SU-DHL-6 (cell line): ENCODE measurements around the gene ZNHIT3.

Experiments used
- H2AFZ ChIP-seq: fragments of 200-600 bp; sonication (generic); 2 replicates; pipeline ENCODE4 v1.6.1; 2014; ENCODE audit warnings: low read depth, mild to moderate bottlenecking, moderate library complexity, mixed read lengths, antibody characterized with exemption, low read length; ENCODE audit not compliant: severe bottlenecking
- H3F3A ChIP-seq: fragments of 200-600 bp; shearing (Covaris generic); 2 replicates; pipeline ENCODE4 v1.6.0; 2016; ENCODE audit warnings: antibody characterized with exemption, mild to moderate bottlenecking; ENCODE audit not compliant: insufficient read depth
- H3K27ac ChIP-seq: fragments of 200-600 bp; sonication (generic); 2 replicates; pipeline ENCODE4 v1.5.1; 2016; ENCODE audit warnings: low read depth, mild to moderate bottlenecking, low read length, moderate library complexity, mixed read lengths
- H3K27me3 ChIP-seq: fragments of 200-600 bp; sonication (generic), shearing (Covaris generic); 2 replicates; pipeline ENCODE4 v1.6.0; 2014; ENCODE audit warnings: mild to moderate bottlenecking, low read length
- H3K36me3 ChIP-seq: fragments of 200-600 bp; sonication (generic); 2 replicates; pipeline ENCODE4 v1.6.1; 2014; ENCODE audit warnings: mild to moderate bottlenecking, low read length, mixed read lengths
- H3K4me2 ChIP-seq: fragments of 300-600, 200-600 bp; shearing (Covaris generic), sonication (generic); 2 replicates; pipeline ENCODE4 v1.6.0; 2014; ENCODE audit warnings: low read length, low read depth, mild to moderate bottlenecking; ENCODE audit not compliant: poor library complexity, severe bottlenecking
- H3K4me3 ChIP-seq: fragments of 200-600 bp; sonication (generic); 2 replicates; pipeline ENCODE4 v1.5.1; 2014; ENCODE audit warnings: antibody characterized with exemption, low read length, mild to moderate bottlenecking, mixed read lengths; ENCODE audit not compliant: insufficient read depth, poor library complexity, severe bottlenecking
- H3K79me2 ChIP-seq: fragments of 200-600 bp; sonication (generic); 2 replicates; pipeline ENCODE4 v1.6.1; 2014; ENCODE audit warnings: mild to moderate bottlenecking, low read length, moderate library complexity; ENCODE audit not compliant: insufficient read depth
- H3K9ac ChIP-seq: fragments of 200-600 bp; sonication (generic); 2 replicates; pipeline ENCODE4 v1.7.0; 2014; ENCODE audit warnings: mild to moderate bottlenecking, low read length
- H3K9me2 ChIP-seq: fragments of 200-600 bp; sonication (generic); replicated peaks from 2 replicates; pipeline ENCODE4 v1.6.1; 2014; ENCODE audit warnings: low read length; ENCODE audit not compliant: insufficient read depth
- H3K9me3 ChIP-seq: fragments of 200-600 bp; sonication (generic); 2 replicates; pipeline ENCODE4 v1.6.1; 2014; ENCODE audit warnings: low read length, mixed read lengths; ENCODE audit not compliant: insufficient read depth
- H4K20me1 ChIP-seq: fragments of 200-600 bp; sonication (generic); 2 replicates; pipeline ENCODE4 v1.6.1; 2014; ENCODE audit warnings: low read depth, mild to moderate bottlenecking, antibody characterized with exemption, low read length, moderate library complexity, mixed read lengths
- EZH2phosphoT487 ChIP-seq: fragments of 200-600 bp; sonication (generic), shearing (Covaris generic); conservative IDR thresholded peaks from 2 replicates; pipeline ENCODE4 v1.6.1; 2018; ENCODE audit warnings: mild to moderate bottlenecking, antibody characterized with exemption, low read length, moderate library complexity, mixed read lengths
- TF ChIP-seq, protein P1 (sequence below): fragments of 200-600 bp; sonication (generic); IDR thresholded peaks from one replicate; pipeline ENCODE4 v1.5.1; 2017; ENCODE audit warnings: antibody characterized with exemption, mild to moderate bottlenecking, low read length, moderate library complexity; ENCODE audit not compliant: insufficient read depth, poor library complexity, severe bottlenecking

The ZNHIT3 gene

DNA sequence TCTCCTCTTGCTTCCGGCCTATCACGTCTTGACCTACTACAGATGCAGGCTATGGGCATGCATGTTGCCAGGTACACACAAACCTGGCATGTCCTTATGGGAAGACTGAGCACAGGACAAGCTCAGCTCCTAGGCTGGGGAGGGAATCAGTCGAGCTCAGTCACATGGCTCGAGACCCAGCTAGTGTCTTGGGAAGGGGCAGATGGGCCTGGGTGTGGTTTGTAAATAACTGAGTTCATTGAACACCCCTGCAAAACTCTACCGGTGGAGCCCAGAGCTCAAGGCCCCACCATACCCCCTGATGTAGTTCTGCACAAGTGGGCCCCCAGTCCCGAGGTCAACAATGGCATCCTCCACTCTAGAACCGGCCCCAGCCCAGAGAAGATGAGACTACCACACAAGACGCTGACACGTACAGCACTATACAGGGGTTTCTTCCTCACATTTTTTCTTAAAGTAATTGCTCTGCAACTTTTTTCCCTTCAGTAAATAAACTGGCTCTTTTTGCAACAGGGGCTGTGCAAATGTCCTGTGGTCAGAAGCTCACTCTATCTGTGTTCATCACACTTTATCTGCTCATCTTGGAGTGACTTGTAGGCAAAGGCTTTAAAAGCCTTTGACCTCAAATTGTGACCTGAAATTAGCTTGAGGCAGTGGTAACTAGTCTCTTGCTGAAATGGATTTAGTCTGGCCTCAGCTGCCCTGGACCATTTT, 22.9 kb downstream of the ZNHIT3 start:
- no peaks in the 10 kb centered on the region for H3K36me3 ChIP-seq
- H3K9ac ChIP-seq = no peak overlapping the region

GRCh38 chr17:36510636-36511035, 24.2 kb downstream of the ZNHIT3 start:
- H3K9ac ChIP-seq = no peak overlapping the region
- no peaks in the 10 kb centered on the region for H3K27me3 ChIP-seq
- H2AFZ ChIP-seq = no peak overlapping the region
- no peak overlapping the region for H3K4me2 ChIP-seq
- no peaks in the 10 kb centered on the region for H3K36me3 ChIP-seq
- H4K20me1 ChIP-seq = no peaks in the 10 kb centered on the region
- no peaks in the 10 kb centered on the region for H3F3A ChIP-seq
- H3K9me3 ChIP-seq = no peaks in the 10 kb centered on the region
- TF ChIP-seq EZH2phosphoT487 = no peak
- TF ChIP-seq, protein P1, sequence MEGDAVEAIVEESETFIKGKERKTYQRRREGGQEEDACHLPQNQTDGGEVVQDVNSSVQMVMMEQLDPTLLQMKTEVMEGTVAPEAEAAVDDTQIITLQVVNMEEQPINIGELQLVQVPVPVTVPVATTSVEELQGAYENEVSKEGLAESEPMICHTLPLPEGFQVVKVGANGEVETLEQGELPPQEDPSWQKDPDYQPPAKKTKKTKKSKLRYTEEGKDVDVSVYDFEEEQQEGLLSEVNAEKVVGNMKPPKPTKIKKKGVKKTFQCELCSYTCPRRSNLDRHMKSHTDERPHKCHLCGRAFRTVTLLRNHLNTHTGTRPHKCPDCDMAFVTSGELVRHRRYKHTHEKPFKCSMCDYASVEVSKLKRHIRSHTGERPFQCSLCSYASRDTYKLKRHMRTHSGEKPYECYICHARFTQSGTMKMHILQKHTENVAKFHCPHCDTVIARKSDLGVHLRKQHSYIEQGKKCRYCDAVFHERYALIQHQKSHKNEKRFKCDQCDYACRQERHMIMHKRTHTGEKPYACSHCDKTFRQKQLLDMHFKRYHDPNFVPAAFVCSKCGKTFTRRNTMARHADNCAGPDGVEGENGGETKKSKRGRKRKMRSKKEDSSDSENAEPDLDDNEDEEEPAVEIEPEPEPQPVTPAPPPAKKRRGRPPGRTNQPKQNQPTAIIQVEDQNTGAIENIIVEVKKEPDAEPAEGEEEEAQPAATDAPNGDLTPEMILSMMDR = no peak
- H3K9me2 ChIP-seq = no peaks in the 10 kb centered on the region
- no peak overlapping the region for H3K27ac ChIP-seq
- H3K79me2 ChIP-seq = no peaks in the 10 kb centered on the region
- no peak overlapping the region for H3K4me3 ChIP-seq

More for the DNA sequence above, 22.9 kb downstream of the ZNHIT3 start:
- TF ChIP-seq, protein P1 = no peak
- TF ChIP-seq EZH2phosphoT487 = no peak
- Histone ChIP-seq H3K27ac (no peak overlapping the region), H3K9me3 (no peaks in the 10 kb centered on the region), H3K79me2 (no peaks in the 10 kb centered on the region), H3K4me3 (no peak overlapping the region), H4K20me1 (no peaks in the 10 kb centered on the region), H3F3A (no peaks in the 10 kb centered on the region), H3K9me2 (no peaks in the 10 kb centered on the region), H3K27me3 (no peaks in the 10 kb centered on the region), H3K4me2 (no peak overlapping the region), H2AFZ (no peak overlapping the region)

DNA sequence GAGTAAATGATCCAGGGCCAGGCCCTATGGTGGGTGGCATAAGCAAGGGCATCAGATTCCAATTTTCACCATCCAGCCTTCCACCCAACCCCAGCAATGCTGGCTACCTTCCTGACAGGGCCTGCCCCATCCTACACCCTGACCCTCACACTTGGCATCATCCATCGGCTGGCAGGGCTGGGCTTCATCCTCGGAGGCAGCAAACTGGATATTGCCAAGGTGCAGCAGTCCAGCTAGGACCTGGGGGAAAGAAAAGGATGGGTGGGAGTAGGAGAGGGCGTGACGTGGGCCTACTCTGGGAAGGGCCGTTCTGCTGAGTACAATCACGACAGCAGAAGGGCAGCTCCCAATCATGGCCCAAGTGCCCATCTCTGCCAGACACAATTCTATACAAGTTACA, 24.7 kb downstream of the ZNHIT3 start:
- no peak overlapping the region for H2AFZ ChIP-seq
- H3K36me3 ChIP-seq = no peaks in the 10 kb centered on the region
- no peak overlapping the region for H3K4me3 ChIP-seq
- H3K9me2 ChIP-seq = no peaks in the 10 kb centered on the region
- no peak overlapping the region for H3K9ac ChIP-seq
- TF ChIP-seq, protein P1 = no peak
- TF ChIP-seq EZH2phosphoT487 = no peak
- H4K20me1 ChIP-seq = no peaks in the 10 kb centered on the region
- H3F3A ChIP-seq = no peaks in the 10 kb centered on the region
- no peak overlapping the region for H3K27ac ChIP-seq
- H3K79me2 ChIP-seq = no peaks in the 10 kb centered on the region
- no peaks in the 10 kb centered on the region for H3K9me3 ChIP-seq
- H3K4me2 ChIP-seq = no peak overlapping the region
- H3K27me3 ChIP-seq = no peaks in the 10 kb centered on the region
